Right lobe of liver (tissue), 6 donors: ENCODE results near the gene ANO2. TPM values are rescaled to one million over a fixed set of nuclear protein-coding genes. Genes with fewer than 3 reads are reported as not detected.

Source experiments
- ATAC-seq, 4 donors: fragments of 200-7000 bp; cut with Tn5 transposase; one replicate each; pipeline ENCODE4 v1.9.1; 2020; ENCODE audit warnings: mild to moderate bottlenecking in 4 of 4, moderate library complexity in 4 of 4
- DNase-seq, 3 donors: peaks; one replicate each; pipeline ENCODE4 v3.0.0-alpha.2; 2020
- H3K27ac ChIP-seq, 3 donors: fragments of 200-600 bp; one replicate each; pipeline ENCODE4 v1.8.0; 2022
- H3K27me3 ChIP-seq, 2 donors: fragments of 200-600 bp; one replicate each; pipeline ENCODE4 v1.8.0; 2022
- H3K36me3 ChIP-seq, 4 donors: fragments of 200-600 bp; sonication (generic) in 1 of 4; one replicate each; pipeline versions ENCODE4 v1.5.1 to v1.8.0; 2017 to 2022; ENCODE audit warnings: control low read depth in 1 of 4
- H3K4me1 ChIP-seq, 4 donors: fragments of 200-600 bp; sonication (generic) in 1 of 4; one replicate each; pipeline versions ENCODE4 v1.5.1 to v1.8.0; 2017 to 2022; ENCODE audit warnings: control low read depth in 1 of 4
- H3K4me3 ChIP-seq, 3 donors: fragments of 200-600 bp; one replicate each; pipeline ENCODE4 v1.8.0; 2022
- H3K9me3 ChIP-seq, 4 donors: fragments of 200-600 bp; sonication (generic) in 1 of 4; one replicate each; pipeline versions ENCODE4 v1.5.1 to v1.8.0; 2017 to 2022; ENCODE audit warnings: control low read depth in 1 of 4
- POLR2A ChIP-seq: fragments of 450-650 bp; IDR thresholded peaks from one replicate; pipeline ENCODE4 v1.6.1; 2017; ENCODE audit warnings: antibody characterized with exemption, mild to moderate bottlenecking
- WGBS: methylation state at CpG from one replicate; pipeline ENCODE4 v1.1.6; 2018; ENCODE audit warnings: low coverage, low lambda C conversion rate; ENCODE audit not compliant: insufficient coverage; ENCODE audit errors: missing lambda C conversion rate; 5-methylcytosine and 5-hydroxymethylcytosine counted together
- intact Hi-C, 2 donors: fragments of 100-400 bp; cut with DNase I; formaldehyde crosslinking; loops; one replicate each; pipeline versions ENCODE4 v1.11.2 to v1.14.1; 2022
- total RNA-seq, 6 experiments: library from RNA; depleted of rRNA in 2 of 6; stranded (reverse); fragments of >200 nt in 2 of 6; fragmentation: NEBNext Ultra II Directional in 3 of 6; extraction: Animal tissue kit (Norgen Biotek cat#: 25700) in 3 of 6; gene quantifications; one replicate each; pipeline versions ENCODE4 v1.1.0 to v1.2.4, GENCODE V29; 2016 to 2023
- TF ChIP-seq, protein P1 (sequence below), 4 donors: fragments of 200-600 bp in 3 of 4; fragments of 450-650 bp in 1 of 4; IDR thresholded peaks; one replicate each; pipeline versions ENCODE4 v1.5.1 to v1.8.0; 2016 to 2022; ENCODE audit warnings: antibody characterized with exemption in 4 of 4, mild to moderate bottlenecking in 2 of 4
- donor health status: DM: no; HTN: yes; CAD: no.
- donor health status: DM: no; HTN: no; CAD: no.
- donor health status: DM: no; HTN: no; CAD: no.
- donor health status: DM: no; HTN: yes; CAD: no.
- donor health status: DM: no; HTN: yes; CAD: no.

ANO2 gene
- total RNA-seq, 6 experiments from 2014 or later, result 0.06 to 0.89 (median 0.32) TPM; not detected in 1

GRCh38 chr12:5803532-5803931 lies 141.5 kb downstream of the ANO2 start:
- intact Hi-C loops, result no loop called here

GRCh38 chr12:5798242-5799015 lies 146.6 kb downstream of the ANO2 start:
- H3K4me3 ChIP-seq, result no peak overlapping the region
- intact Hi-C loops, result no loop called here
- H3K36me3 ChIP-seq, result no peaks in the 10 kb centered on the region
- 76% methylated on average over 5 of the region's 12 CpGs for WGBS
- DNase-seq (no peak), ATAC-seq (no peak)
- no peaks in the 10 kb centered on the region for H3K9me3 ChIP-seq
- no peaks in the 10 kb centered on the region for H3K27me3 ChIP-seq
- H3K4me1 ChIP-seq, result no peaks in the 10 kb centered on the region
- TF ChIP-seq, protein P1, sequence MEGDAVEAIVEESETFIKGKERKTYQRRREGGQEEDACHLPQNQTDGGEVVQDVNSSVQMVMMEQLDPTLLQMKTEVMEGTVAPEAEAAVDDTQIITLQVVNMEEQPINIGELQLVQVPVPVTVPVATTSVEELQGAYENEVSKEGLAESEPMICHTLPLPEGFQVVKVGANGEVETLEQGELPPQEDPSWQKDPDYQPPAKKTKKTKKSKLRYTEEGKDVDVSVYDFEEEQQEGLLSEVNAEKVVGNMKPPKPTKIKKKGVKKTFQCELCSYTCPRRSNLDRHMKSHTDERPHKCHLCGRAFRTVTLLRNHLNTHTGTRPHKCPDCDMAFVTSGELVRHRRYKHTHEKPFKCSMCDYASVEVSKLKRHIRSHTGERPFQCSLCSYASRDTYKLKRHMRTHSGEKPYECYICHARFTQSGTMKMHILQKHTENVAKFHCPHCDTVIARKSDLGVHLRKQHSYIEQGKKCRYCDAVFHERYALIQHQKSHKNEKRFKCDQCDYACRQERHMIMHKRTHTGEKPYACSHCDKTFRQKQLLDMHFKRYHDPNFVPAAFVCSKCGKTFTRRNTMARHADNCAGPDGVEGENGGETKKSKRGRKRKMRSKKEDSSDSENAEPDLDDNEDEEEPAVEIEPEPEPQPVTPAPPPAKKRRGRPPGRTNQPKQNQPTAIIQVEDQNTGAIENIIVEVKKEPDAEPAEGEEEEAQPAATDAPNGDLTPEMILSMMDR (IDR thresholded peaks at IDR 0.05), result no peak
- TF ChIP-seq POLR2A, result no peak
- no peak overlapping the region for H3K27ac ChIP-seq

More at GRCh38 chr12:5803532-5803931, 141.5 kb downstream of the ANO2 start:
- Histone ChIP-seq H3K4me3 (no peak overlapping the region), H3K4me1 (no peaks in the 10 kb centered on the region), H3K9me3 (no peaks in the 10 kb centered on the region), H3K36me3 (no peaks in the 10 kb centered on the region), H3K27ac (no peak overlapping the region), H3K27me3 (no peaks in the 10 kb centered on the region)
- DNase-seq (no peak), ATAC-seq (no peak)
- TF ChIP-seq, protein P1 (IDR thresholded peaks at IDR 0.05), result no peak
- TF ChIP-seq POLR2A, result no peak
- WGBS, result 40% methylated on average over 1 of the region's 7 CpGs

GRCh38 chr12:5797661-5798060 lies 147.4 kb downstream of the ANO2 start:
- no peak for ATAC-seq
- Histone ChIP-seq H3K27me3 (no peaks in the 10 kb centered on the region), H3K36me3 (no peaks in the 10 kb centered on the region), H3K27ac (no peak overlapping the region), H3K4me3 (no peak overlapping the region), H3K9me3 (no peaks in the 10 kb centered on the region), H3K4me1 (no peaks in the 10 kb centered on the region)
- 74% methylated on average over 8 of the region's 9 CpGs for WGBS
- no peak for DNase-seq
- no peak for TF ChIP-seq POLR2A
- TF ChIP-seq, protein P1 (IDR thresholded peaks at IDR 0.05), result no peak
- intact Hi-C loops, result no loop called here

DNA sequence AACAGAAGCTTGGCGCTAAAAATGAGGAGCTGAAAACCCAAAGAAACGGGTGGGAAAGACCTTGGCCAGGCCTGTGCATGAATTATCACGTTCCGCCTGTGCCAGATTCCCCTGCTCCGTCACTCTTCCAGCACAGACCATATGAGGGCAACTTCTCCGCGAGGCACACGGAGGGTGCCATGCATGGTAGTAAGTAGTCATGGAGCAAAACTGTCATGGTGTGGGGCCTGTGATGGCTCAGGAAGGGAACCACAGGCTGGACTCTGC lies 148.2 kb downstream of the ANO2 start:
- 50% methylated on average over 2 of the region's 8 CpGs for WGBS
- TF ChIP-seq, protein P1 (IDR thresholded peaks at IDR 0.05), result no peak
- no peak for TF ChIP-seq POLR2A

More for the DNA sequence above, 148.2 kb downstream of the ANO2 start:
- Histone ChIP-seq H3K4me3 (no peak overlapping the region), H3K4me1 (no peaks in the 10 kb centered on the region), H3K36me3 (no peaks in the 10 kb centered on the region), H3K27me3 (no peaks in the 10 kb centered on the region), H3K27ac (no peak overlapping the region), H3K9me3 (no peaks in the 10 kb centered on the region)
- DNase-seq, result no peak
- intact Hi-C loops, result no loop called here
- no peak for ATAC-seq
